Epidermal melanocyte (primary cell): Measurements from ENCODE around the gene PSMD3.
A peak's percentile ranks its signal among the peaks of the same experiment; 100 is the strongest.

Source experiments
- DNase-seq: peaks from one replicate; pipeline ENCODE4 v3.0.0; 2011; ENCODE audit warnings: low spot score; ENCODE audit not compliant: insufficient read length

PSMD3 gene

DNA sequence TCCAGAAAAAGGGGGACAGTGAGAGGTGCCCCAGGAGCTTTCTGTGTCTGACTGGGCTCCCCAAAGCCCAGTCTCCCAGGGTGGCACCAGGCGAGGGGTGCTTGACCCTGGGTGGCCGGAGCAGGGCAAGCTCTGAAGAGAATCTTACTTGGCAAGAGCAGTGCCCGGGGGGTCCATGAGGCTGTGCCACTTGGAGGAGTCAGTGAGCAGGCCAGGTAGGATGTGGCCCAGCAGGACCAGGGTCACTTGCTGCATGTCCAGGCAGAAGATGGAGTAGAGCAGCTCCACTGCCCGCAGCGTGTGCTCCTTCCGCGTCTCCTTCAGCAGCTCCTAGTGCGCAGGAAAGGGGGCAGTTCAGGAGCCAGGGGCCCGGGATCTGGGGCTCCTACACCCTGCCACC is 41.9 kb downstream of the PSMD3 start:
- DNase-seq: no peak

DNA sequence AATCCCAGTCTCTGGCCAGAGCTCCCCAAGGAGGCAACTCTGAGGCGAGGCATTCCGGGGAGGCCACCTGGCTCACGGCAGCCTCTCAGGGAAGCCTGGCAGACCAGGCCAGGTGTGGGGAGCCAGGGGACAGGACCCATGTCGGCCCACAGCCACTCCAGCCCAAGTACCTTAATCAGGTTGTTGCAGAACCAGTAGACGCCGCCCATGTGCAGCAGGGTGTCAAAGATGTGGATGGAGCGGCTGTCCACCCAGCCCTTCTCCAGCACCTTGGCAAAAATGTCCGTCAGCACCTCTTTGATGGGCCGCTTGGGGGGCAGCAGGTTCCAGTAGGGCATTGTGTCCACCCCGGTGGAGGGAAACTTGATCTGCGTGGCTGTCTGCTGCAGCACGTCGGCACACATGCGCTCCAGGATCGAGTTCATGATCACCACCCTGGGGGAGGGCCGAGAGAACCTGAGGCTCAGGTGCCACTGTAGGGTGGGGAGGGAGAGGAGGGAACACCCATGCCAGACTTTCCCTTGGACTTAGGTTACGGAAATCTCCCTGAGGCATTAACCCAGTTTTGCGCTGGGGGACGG is 42.4 kb downstream of the PSMD3 start:
- DNase-seq: no peak

DNA sequence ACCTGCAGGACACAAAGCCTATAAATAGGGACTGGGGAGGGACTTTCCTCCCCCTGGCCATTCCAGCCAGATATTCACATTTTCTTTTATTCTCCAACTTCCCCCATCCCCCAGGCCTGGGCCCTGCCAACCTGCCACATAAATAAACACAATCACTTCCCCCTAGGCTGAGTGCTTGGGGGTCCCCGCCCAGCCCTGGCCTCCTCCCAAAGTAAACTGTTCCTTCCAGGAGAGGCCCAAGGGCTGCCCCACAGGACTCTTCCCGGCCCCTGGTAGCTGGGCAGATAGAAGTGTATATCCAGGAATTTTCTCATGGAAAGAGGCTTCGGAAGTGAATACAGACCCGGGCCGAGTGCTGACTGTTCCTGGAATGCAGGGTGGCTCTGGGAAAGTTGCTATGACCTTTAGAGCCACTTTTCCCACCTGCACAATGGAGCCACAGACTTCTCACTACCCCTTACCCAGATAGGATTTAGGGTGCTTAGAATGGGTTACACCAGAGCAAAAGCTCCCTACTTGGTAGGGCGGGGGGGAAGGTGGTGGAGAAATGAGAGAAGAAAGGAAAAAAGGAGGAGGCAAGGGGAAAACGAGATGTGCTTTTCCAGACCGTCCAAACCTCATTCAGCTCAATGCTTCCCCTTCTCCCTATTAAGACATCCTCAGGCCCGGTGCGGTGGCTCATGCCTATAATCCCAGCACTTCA is 43.1 kb downstream of the PSMD3 start:
- no peak for DNase-seq

DNA sequence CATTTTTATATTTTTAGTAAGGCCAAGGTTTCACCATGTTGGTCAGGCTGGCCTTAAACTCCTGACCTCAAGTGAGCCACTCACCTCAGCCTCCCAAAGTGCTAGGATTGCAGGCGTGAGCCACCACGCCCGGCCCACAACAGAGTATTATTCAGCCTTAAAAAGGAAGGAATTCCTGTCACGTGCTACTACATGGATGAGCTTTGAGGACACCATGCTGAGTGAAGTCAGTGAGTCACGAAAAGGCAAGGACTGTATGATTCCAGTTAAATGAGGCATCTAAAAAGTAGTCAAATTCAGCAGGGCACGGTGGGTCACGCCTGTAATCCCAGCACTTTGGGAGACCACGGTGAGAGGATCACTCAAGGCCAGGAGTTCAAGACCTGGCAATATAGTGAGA is 44.3 kb downstream of the PSMD3 start:
- no peak for DNase-seq

DNA sequence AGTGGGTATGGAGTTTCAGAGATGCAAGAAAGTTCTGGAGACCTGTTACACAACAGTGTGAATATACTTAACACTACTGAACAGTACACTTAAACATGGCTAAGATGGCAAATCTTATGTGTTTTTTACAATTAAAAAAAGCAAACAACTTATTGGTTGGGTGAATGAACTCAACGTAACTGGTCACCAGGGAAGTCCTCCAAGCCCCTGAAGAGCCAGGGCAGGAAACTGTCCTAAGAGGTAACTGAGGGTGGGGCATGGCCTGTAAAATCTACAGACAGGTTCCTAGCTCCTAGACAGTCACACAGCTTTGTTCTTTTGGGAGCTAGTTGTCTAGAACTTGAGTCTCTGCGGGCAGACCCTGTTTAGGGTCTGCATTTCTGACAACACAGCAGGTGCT is 45.0 kb downstream of the PSMD3 start:
- DNase-seq: no peak

DNA sequence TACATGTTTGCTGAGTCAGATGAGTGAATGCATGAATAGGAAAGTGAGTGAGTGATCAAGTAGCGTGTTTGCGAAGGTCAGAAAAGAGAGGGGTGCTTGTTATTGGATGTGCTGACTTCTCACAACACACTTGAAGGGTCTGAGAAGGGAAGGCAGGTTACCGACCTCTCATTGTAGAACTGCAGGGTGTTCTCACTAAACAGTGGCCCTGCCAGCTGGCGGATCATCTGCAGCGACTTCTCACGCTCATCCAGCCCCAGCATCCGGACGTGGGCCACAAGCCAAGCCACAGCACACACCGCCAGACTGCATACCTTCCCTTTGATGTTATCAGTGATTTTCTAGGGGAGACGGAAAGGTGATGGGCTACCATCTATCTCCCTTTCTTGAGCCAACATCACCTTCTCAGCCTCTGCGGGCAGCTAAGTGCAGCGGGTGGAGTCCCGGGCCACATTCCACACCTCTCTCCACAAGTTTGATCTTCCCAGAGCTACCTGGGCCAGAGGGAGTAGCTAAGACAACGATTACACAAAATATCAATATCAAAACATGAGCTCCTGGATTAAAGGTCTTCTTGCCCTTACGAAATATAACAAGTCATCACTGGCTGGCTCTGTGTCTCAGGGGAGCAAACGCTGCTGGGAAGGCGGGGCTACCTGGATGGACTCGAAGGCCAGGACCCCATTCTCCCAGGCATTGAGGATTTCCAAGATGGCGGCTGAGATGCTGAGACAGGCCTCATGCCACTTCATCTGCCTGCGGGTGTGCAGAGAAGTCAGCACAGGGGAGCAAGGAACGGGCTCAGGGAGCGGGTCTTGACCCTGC is 45.6 kb downstream of the PSMD3 start:
- DNase-seq: no peak

DNA sequence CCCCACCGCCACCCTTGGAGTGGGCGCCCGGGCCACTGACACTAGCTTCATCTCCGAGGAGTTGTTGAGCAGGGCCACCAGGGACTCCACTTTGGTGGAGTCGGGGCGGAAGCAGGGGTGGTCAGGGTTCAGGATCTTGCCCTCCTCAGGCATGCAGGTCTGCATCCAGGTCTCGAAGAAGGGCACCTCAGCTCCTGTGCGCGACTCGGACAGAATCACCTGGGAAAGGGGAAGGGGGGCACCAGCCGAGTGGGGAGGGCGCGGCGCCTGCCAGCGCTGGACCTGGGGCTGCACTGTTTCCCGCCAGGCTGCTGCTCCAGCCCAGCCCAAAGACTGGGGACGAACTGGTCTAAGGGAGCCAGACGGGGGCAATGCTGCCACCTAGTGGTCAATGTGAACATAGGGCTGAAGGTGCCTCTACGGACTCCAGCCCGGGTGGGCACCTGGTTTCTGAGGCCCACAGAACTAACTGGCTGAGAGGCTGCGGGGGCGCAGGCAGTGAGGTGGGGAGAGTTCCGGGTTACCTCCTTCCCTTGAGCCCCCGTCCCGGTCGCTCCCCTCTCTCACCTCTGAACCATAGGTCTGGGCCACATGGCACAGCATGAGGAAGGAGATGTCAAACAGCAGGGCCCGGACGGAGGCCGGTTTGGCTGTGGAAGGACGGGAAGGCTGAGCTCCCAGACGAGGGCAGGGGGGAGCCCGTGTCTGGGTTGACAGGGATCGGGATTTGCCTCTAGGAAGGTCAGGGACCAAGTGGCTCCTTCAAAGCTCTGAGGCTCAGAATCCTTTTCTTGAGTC is 46.4 kb downstream of the PSMD3 start:
- DNase-seq: peak; percentile 89

DNA sequence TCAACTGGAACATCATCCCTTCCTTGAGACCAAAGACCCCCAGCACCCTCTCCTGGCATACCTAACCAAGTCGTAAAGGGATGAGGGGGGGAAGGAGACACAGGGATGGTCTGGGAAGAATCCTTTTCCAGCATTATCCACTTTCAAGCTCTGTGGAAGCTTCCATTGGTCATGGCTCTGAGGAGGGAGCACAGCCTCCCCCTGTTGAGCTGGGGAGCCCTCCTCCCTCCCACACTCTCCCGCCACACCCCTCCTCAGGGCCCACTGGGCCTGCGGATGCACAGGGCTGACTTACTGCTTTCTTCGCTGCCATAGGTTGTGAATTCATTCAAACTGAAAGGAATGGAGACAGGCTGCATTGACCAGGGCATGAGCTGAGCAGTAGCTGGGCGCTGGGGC is 47.0 kb downstream of the PSMD3 start:
- DNase-seq: no peak

DNA sequence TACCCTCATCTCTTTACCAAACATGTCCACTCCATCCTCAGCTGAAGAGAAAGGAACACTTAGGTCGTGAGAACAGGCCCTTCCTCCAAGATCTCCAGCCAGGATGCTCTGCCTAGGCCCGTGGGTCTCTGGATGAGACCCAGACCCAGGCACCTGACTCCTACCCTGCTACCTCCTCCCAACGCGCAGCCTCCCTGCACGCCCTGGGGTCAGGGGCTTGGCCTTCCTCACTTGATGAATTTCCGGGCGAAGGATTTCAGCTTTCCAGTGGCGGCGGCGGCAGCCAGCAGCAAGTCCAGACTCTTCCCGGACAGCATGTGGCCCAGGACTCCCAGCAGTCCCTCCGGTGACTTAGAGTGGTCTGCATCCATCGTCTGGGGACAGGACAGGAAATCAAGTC is 48.0 kb downstream of the PSMD3 start:
- no peak for DNase-seq

DNA sequence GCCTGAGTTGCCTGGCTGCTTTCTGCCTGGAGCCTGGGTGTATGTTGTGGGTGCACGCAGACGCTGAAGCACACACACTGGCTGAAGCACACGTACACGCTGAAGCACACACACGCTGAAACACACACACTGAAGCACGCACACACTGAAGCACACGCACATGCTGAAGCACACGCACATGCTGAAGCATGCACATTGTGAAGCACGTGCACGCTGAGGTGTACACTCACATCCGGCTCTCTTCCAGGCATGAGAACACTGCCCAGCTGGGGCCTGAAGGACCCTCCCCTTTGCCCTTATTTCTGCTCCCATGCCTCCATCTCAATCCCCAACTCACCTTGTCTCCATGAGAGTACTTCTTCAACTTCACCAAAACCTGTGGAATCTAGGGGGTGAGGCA is 51.1 kb downstream of the PSMD3 start:
- no peak for DNase-seq

DNA sequence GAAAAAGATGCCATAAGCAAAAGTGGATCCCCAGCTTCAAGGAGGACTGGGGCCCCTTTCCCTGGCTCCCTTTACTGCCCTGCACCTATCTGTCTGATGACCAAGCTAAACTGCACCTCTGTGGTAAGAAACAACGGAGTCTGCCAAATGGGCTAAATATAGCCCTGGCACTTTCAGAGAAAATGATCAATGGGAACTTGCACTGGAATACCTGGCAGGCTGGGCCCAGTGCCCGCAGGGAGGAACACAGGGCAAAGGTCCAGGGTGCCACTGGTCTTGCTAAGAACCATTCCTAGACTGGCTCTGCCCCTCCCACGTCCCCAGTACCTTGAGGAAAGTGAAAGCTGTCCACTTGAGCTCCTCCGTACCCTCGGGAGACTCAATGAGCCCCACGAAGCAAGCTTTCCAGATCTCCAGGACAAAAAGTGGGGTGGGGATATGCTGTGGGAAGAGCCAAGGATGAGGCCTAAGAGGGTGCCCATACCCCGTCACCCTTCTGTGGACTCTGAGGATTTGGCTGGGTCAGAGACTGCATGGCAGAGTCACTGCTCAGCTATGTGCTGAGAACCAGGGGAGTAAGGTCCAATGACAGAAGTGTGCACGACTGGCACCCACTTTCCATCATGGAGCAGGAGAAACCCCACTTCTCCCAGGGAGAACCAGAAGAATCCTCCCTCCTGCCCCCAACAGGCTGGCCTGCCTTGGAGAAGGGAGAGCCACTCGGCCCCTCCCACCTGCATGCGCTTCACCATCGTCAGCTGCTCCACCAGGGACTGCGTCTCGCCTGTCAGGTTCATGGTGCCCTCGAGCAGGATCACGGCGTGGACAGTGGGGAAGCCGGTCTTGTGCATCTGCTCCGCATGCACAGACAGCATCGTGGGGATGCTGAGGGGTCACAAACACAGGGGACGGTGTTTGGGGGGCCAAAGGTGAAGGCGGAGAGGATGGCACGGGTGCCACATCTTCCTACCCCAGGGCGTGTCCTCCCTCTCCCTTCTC is 52.0 kb downstream of the PSMD3 start:
- DNase-seq: no peak

DNA sequence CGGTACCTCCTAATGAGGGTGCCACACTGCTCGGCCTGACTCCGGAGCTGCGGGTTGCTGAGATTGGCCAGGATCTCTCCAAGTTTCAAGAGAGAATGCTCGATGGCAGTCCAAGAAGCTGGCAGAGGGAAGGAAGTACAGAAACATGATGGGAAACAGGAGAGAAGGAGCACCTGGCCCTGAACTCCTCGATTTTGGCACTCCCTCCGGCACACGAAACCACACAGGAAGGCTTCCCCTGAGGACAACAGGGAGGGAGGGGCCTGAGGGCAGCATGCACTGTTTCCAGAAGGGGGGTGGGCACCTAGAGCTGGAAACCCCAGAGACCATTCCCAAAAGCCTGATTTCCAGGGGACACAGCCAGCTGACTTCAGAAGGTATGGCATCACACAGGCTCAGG is 52.7 kb downstream of the PSMD3 start:
- no peak for DNase-seq

DNA sequence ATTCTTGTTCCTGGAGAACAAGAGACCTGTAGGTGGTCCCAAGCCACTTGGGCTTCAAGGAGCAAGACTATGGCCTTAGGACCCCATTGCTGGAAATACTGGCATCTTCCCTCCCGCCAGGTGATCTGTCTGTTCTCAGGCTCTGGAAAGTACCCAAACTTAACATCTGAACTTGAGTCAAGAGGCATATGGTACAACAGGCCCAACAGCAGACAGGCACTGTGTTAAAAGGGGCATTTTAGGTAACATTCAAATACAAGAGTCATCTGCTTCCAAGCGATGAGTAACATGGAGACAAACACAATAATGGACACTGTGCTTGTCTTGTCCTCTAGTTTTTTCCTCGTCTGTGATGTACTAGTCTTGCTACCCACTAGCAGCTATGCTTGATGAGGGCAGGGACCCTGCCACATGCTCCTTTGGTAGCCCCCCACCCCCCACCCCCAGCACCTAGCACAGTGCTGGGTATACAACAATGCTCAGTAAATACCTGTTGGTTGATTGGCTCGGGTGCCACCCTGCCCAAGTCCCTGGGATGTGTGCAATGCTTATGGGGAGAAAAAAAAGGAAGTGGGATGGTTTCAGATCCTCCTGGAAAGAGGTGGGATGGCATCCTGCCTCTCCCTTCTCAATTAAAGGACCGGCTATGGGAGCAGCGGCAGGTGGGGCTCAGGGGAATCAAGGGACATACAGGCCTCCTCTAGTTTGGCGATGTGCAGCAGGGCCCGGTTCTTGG is 54.0 kb downstream of the PSMD3 start:
- no peak for DNase-seq

DNA sequence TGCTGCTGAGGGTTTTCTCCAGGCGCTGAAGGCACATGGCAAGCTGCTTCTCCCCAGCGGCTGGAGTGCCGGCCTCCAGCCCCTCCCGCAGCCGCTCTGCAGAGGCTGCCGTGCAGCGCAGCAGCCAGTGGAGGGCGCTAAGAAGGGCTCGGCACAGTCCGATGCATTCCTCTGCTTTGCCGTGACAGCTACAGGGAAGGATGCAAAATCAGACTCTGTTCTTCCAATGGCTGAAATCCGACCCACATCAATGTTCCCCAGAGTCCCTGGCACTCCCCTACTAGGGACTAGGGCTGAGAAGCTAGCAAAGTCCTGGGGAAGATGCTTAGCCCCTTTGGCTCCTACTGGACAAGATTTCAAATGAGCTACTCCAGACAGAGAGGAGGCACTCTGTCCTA is 54.6 kb downstream of the PSMD3 start:
- DNase-seq: no peak

DNA sequence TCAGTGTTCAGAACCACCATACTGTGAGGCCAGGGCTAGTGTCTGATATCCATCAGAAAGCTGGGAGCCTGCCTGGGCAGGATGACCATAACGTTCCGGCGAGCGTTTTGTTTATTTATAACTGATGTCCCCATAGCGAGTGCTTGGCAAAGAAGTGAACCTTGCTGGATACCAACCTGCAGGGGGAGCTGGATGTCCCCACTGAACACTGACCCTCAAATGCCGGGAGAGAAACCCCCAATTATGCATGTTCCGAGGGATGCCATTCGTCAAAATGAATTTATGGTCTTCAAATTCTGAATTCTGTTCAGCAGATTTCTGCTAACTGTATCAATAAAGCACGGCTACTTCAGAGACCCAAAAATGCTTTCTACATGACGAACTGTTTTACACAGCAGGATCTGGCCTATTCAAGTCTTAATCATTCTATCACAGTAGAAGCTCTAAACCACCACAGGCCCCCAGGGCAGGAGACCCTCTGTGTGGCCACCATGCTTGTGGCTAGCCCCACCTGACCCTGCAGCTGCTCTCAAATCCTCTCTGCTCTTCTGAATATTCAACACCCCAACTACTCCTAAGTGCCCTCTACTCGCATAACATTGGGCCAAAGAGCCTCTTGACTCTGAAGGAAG is 58.4 kb downstream of the PSMD3 start:
- peak; percentile 35 for DNase-seq

DNA sequence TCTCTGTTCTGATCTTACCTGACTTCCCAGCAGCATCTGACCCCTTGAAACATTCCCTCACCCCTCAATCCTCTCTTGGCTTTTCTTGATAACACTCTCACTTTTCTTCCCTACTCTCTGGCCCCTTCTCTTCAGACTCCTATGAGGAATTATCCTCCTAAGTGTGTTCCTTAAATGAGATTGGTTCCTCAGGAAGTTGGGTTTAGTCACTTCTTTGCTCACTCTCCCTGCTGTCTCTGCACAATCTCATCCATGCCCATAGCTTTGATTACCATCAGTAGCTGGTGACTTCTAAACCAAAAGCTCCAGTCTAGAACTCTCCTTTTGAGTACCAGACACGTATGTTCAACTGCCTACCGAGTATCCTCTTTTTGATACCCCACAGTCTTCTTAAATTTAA is 60.6 kb downstream of the PSMD3 start:
- no peak for DNase-seq
